HG02870 (cell line): ENCODE results near the gene RINT1.
"Not testable (repeated sequence)": the region's sequence is repeated elsewhere in the genome, so short reads cannot be mapped to it uniquely, and the experiment has no call there.

ENCODE experiments used
- ATAC-seq: cut with Tn5 transposase; IDR thresholded peaks from one replicate; pipeline ENCODE4 v1.9.1; 2021; ENCODE audit warnings: mild to moderate bottlenecking, moderate library complexity; ENCODE audit not compliant: unreplicated experiment

The RINT1 gene

DNA sequence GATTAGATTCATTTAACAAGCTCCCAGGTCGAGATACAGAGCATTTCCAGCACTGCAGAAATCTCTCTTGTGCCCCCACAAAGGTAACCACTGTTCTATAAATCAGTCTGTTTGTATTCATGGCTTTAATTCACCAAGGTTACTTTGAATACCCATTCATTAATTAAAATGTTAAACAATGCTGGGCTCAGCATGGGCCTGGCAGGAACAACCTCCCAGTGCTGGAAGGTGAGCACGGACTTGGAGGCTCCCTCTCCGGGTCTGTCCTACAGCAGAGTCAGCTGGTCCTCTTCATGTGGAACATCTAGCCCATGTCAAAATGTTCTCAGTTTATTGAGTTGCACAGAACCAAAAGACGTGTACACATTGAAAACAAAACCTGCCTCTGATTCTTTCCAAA lies 64.9 kb downstream of the RINT1 start:
- ATAC-seq: no peak

DNA sequence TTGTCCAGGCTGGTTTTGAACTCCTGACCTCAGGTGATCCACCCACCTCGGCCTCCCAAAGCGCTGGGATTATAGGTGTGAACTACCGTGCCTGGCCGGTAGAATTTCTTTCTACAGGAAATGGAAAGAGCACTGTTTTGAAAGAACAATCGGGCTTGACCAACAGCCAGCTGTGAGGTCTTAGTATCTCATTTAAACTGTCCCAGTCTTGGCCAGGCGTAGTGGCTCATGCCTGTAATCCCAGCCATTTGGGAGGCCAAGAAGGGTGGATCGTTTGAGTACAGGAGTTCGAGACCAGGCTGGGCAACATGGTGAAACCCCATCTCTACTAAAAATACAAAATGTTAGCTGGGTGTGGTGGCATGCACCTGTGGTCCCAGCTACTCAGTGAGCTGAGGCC lies 67.1 kb downstream of the RINT1 start:
- not testable (repeated sequence) for ATAC-seq

DNA sequence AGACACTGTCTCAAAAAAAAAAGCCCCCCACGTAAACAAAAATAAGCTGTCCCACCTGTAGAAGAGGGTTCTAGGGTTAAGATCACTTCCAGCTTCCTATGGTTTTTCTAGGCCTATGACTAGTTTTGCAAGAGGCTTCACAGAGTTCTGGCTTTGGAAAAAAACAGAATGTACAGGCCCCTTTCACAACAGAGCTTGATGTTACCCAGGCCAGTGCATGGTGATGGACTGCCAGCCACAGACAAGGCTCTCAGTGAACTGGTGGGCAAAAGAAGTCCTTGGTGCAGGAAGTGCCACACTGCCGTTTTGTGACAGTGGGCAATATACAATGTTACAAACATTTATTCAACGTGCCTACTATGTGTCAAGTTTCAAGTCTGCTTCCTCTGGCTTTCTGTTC lies 67.5 kb downstream of the RINT1 start:
- no peak for ATAC-seq

DNA sequence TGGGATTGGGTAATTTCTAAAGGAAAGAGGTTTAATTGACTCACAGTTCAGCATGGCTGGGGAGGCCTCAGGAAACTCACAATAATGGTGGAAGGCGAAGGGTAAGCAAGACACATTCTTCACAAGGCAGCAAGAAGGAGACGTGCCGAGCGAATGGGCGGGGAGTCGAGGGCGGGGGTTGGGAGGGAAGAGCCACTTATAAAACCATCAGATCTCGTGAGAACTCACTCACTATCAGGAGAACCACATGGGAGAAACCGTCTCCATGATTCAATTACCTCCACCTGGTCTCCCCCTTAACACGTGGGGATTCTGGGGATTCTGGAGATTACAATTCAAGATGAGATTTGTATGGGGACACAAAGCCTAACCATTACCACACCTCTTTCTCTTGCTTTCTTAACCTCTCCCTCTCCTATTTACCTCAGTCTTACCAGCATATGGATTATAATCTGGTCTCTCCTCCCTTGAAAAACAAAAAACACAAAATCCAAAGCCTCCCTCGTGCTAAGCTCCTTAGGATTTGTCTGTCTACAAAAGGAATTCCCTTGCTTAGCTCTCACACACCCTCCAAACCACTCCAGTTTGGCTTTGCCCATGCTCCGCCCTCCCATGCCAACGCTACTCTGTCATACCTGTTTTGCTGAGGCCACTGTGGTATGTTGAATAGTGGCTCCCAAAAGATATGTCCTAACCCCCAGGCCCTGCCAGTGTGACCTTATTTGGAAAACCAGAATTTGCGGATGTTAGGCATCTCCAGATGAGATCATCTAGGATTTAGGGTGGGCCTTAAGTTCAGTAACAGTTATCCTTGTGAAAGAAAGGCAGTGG lies 68.9 kb downstream of the RINT1 start:
- no peak for ATAC-seq

DNA sequence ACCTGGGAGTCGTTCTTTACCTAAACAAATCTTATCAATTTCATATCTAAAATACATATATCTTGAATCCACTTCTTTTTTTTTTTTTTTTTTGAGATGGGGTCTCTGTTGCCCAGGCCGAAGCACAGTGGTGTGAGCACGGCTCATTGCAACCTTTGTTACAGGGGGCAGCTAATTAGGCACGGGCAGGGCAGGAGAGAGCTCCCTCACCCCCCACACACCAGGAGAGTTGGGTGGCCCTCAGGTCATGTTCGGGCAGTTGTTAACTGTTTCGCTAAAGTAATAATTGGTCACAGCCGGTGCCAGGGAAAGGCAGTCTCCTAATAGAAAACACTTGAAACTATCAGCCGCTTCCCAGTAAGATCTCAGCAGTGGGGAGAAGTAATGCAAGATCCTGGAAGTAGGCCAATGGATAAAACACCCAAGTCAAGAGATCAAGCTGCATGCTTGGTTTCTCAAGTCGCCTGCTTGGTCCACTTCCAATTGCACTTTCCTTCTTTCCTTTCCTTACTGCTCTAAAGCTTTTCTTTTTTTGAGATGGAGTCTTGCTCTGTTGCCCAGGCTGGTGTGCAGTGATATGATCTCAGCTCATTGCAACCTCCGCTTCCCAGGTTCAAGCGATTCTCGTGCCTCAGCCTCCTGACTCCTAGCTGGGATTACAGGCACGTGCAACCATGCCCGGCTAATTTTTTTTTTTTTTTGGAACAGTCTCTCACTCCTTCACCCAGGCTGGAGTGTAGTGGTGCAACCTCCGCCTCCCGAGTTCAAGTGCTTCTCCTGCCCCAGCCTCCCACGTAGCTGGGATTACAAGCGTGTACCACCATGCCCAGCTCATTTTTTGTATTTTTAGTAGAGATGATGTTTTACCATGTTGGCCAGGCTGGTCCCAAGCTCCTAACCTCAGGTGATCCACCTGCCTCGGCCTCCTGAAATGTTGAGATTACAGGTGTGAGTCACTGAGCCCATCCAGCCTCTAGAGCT lies 70.6 kb downstream of the RINT1 start:
- ATAC-seq: no peak

DNA sequence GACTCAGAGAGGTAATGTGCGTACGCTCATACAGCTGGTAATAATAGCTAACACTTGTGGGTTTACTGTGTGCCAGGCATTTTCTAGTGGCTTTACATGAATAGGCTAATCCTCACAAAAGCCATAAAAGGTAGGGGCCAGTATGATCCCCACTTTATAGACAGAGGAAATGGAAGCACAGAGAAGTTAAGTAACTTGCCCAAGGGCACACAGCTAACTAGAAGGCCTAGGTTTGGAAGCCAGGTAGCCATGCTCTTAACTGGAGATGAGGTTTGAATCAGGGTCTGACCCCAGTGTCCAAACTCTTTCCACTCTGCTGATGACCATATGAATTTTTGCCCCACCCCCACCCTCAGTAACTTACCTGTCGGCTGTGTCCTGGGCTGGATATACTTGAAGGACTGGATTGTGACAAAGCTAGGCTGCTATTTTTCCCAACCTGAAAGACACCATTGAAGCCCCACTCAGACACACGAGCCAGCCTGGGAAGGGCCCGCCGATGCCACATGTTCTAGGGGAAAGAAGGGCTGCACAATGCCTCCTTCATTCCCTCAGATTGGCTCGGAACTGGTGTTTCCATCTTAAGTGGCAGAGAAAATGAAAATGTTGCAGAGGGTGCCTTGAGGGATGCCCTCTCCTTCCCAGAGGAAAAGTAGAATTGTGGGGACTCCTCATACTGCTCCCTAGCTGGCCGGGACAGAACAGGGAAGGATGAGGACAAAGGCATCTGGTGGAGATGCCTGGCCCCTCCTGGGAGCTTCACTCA lies 78.3 kb downstream of the RINT1 start:
- ATAC-seq: no peak

DNA sequence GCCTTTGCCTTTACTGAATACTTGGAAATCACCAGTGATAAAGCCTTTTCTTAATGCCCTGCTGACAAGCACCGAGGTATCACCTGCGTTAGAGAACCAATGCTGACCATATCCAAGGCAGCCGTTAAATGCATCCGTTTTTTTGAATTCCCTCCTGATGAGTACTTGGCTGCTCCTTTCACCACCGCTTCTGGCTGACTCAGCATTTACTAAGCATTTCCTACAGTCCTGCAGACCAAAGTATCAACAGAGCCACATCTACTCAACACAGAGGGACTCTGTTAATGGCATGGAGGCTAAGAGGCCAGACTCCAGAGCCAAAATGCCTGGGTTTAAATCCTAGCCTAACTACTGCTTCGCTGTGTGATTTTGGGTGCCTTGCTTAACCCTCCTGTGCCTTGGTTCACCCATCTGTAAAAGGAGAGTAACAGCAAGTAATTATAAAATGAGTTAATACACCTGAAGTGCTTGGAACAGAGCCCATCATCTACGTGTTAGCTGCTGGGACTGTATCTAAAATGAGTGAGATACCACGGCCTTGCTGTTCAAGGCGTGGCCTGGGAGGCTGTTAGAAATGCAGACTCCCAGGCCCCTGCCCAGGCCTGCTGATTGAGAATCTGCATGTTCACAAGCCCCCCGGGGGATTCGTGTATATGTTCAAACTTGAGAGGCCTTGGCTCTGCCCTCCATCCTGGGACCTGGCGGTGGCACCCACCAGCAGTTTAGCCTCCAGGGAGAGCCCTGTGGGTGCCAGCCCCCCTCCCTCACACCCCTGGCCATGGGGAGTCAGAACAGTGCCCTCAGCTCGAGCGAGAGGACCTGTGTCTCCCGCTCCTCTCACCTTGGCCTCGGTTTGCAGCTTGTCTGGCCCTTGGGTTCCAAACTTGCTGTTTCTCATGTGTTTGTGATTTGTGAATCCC lies 80.1 kb downstream of the RINT1 start:
- no peak for ATAC-seq

DNA sequence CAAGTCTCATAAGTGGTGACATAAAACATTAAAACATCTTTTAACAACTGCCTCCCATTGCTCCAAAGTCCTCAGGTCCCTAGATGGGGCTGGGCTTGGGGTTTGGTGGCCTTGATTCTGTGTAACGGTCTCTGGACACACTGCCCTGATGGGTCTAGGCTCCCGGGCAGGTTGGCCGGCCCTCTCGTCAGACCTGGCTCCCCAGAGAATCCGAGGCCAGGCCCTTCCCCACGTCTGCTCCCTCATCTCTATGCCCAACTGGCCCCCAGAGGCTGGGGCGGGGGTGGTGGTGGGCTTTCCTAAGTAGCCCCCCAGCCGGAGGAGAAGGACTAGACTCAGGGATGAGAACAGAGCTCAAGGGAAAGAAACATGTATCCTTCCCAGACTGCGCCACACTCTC lies 80.8 kb downstream of the RINT1 start:
- no peak for ATAC-seq

DNA sequence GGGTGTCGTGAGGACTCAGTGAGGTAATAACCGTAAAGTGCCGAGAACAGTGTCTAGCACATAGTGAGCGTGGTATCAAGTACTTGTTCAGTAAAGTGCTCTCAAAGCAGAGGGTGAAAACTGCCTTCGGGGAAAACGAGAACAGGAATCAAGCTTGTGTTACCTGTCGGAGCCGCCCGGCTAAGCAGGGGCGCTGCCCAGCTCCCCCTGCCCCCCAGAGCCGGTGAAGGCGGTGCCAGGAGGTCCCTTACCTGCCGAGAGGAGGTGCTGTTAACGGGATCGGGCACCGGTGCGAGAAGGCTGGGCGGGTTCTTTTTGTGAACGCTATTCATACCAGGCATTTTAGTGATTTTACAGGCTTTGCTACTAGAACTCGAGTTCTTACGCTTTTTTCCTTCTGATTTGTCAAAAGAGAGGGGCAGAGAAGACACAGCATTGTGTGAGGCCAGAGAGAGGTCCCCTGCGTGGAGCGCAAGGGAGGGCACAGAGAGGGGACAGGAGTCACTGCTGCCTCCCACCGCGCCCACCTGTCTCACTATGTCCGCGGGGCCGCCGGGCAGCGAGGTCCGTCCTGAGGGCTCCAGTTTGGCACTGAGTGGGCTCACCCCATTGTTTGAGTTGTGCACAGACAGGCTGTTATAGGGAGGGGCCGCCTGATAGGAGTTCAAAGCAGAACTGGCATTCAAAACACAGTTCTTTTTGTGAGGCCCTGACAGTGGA lies 81.8 kb downstream of the RINT1 start:
- ATAC-seq: no peak

DNA sequence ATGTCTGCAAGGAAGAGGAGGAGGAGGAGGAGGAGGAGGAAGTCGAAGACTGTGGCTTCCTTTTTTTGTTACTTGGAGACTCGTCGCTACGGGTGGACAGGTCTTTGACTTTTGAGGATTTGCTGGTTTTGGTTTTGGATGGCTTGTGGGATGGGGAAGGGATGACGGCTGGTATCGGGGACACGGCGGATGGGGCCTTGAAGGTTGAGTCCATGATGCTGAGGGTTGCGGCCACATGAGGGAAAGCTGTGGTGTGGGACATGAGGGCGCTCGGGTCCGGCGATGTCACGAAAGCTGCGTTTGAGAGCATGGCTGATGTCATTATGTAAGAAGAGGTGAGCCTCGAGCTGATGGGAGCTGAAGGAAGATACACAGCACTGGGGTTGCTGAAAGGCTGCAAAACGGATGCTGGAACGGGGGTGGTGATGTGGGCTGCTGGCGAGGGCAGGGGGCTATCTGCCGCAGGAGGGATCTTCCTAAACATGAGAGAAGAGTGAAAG lies 82.4 kb downstream of the RINT1 start:
- no peak for ATAC-seq
